Astrocyte (in vitro differentiated cells and primary cell): Measurements from ENCODE around the gene KDM2B.

Source experiments
- CTCF ChIP-seq: IDR thresholded peaks from 2 replicates; pipeline ENCODE4 v1.5.1; 2011; ENCODE audit warnings: low read depth, mild to moderate bottlenecking, inconsistent platforms, low read length, moderate library complexity; ENCODE audit not compliant: insufficient read depth
- EZH2 ChIP-seq: IDR thresholded peaks from 2 replicates; pipeline ENCODE4 v1.6.1; 2012; ENCODE audit warnings: mild to moderate bottlenecking, low read length, inconsistent platforms; ENCODE audit not compliant: insufficient read depth

GRCh38 chr12:121443911-121444841, 136.6 kb downstream of the KDM2B start:
- TF ChIP-seq CTCF (no peak), EZH2 (no peak)
